IMR-90 (cell line): ENCODE measurements around the gene IQSEC3.

ENCODE experiments used
- BHLHE40 ChIP-seq: fragments of 150-350 bp; IDR thresholded peaks from 2 replicates; pipeline ENCODE4 v1.6.1; 2016; ENCODE audit warnings: mild to moderate bottlenecking, low read depth, low read length
- CTCF ChIP-seq: conservative IDR thresholded peaks from 2 replicates; pipeline ENCODE4 v1.5.1; 2012; ENCODE audit warnings: mild to moderate bottlenecking, low read depth, low read length, improper control_type of control experiment
- MAFK ChIP-seq: IDR thresholded peaks from 2 replicates; pipeline ENCODE4 v1.6.1; 2012; ENCODE audit warnings: low read depth, low read length, improper control_type of control experiment
- MXI1 ChIP-seq: IDR thresholded peaks from 2 replicates; pipeline ENCODE4 v1.6.1; 2012; ENCODE audit warnings: low read depth, mild to moderate bottlenecking, low read length, moderate library complexity, borderline replicate concordance
- POLR2A ChIP-seq: IDR thresholded peaks from 2 replicates; pipeline ENCODE4 v1.6.1; 2012; ENCODE audit warnings: mild to moderate bottlenecking, low read depth, low read length
- RAD21 ChIP-seq: IDR thresholded peaks from 2 replicates; pipeline ENCODE4 v1.6.1; 2012; ENCODE audit warnings: low read length, improper control_type of control experiment

- TF ChIP-seq MXI1 (no peak), MAFK (no peak), CTCF (no peak), POLR2A (no peak), BHLHE40 (no peak), RAD21 (no peak)
Observed at GRCh38 chr12:205026-205425, 138.5 kb downstream of the IQSEC3 start.
